NCI-H1436 treated with DMSO at 0.1 percent for 48 hours (cell line): Measurements from ENCODE around the gene KLHL29.

Experiments used
- DNase-seq: peaks from one replicate; lab custom pipeline; 2025; lab: John Stamatoyannopoulos, UW

KLHL29 gene

GRCh38 chr2:23493846-23494245 is 108.9 kb downstream of the KLHL29 start:
- DNase-seq: no peak

GRCh38 chr2:23494286-23494685 is 109.3 kb downstream of the KLHL29 start:
- DNase-seq: no peak

- DNase-seq: no peak
Observed at GRCh38 chr2:23495661-23496114, 110.7 kb downstream of the KLHL29 start.

- no peak for DNase-seq
Observed at GRCh38 chr2:23496456-23496855, 111.5 kb downstream of the KLHL29 start.

GRCh38 chr2:23497063-23497462 is 112.1 kb downstream of the KLHL29 start:
- no peak for DNase-seq

- DNase-seq: no peak
Observed at GRCh38 chr2:23497536-23497935, 112.6 kb downstream of the KLHL29 start.

GRCh38 chr2:23498943-23499342 is 114.0 kb downstream of the KLHL29 start:
- DNase-seq: no peak

- DNase-seq: no peak
Observed at GRCh38 chr2:23499439-23499838, 114.5 kb downstream of the KLHL29 start.

GRCh38 chr2:23500836-23501235 is 115.9 kb downstream of the KLHL29 start:
- DNase-seq: no peak

- DNase-seq: no peak
Observed at GRCh38 chr2:23502096-23502495, 117.1 kb downstream of the KLHL29 start.

- DNase-seq: no peak
Observed at GRCh38 chr2:23503097-23503496, 118.1 kb downstream of the KLHL29 start.

- no peak for DNase-seq
Observed at GRCh38 chr2:23503682-23504081, 118.7 kb downstream of the KLHL29 start.

GRCh38 chr2:23504591-23504990 is 119.6 kb downstream of the KLHL29 start:
- no peak for DNase-seq

GRCh38 chr2:23505218-23505983 is 120.4 kb downstream of the KLHL29 start:
- no peak for DNase-seq

- no peak for DNase-seq
Observed at GRCh38 chr2:23505984-23506380, 121.0 kb downstream of the KLHL29 start.

GRCh38 chr2:23506531-23507266 is 121.7 kb downstream of the KLHL29 start:
- no peak for DNase-seq

- DNase-seq: no peak
Observed at GRCh38 chr2:23507267-23508065, 122.5 kb downstream of the KLHL29 start.

GRCh38 chr2:23508066-23508390 is 123.0 kb downstream of the KLHL29 start:
- no peak for DNase-seq

GRCh38 chr2:23509103-23509502 is 124.1 kb downstream of the KLHL29 start:
- DNase-seq: no peak

GRCh38 chr2:23509596-23510292 is 124.8 kb downstream of the KLHL29 start:
- DNase-seq: no peak

GRCh38 chr2:23510471-23510870 is 125.5 kb downstream of the KLHL29 start:
- no peak for DNase-seq

- no peak for DNase-seq
Observed at GRCh38 chr2:23512778-23513177, 127.8 kb downstream of the KLHL29 start.
